ENCODE measurements around the gene CAMK1. TPM values are rescaled to one million over a fixed set of nuclear protein-coding genes. Genes with fewer than 3 reads are reported as not detected.

CAMK1 gene
- total RNA-seq, 1 experiment from 2014 or later = 36.6 TPM

DNA sequence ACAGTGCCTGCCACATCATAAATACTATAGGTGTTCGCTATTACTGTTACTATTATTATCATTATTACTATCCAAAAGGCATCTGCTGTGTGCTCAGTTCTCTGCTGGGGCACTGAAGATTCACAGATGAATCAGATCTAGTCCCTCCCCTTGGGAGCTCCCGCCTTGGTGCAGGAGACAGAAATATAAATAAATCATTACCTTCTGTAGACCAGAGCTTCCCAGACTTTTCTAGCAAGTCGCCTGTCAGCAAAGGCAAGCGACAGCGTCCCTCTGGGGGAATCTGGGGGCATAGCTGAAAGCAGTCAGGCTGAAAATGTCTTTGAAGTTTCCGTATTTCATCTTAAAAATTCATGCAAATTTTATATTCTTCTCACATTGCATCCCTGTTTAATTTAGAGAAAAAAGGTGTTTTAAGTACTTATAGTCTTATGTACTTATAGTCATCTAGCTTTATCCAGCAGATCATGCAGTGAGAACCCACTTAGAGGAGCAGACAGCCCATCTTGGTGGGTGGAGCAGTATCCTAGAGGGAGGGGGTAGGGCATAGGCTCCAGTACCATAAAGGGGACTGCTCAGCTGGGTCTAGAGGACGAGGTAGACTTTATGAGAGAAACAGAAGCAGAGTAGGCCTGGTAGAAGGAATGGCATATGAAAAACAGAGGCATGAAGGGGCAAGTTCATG, 48.6 kb downstream of the CAMK1 start:
- Histone ChIP-seq H3K27me3 (ENCODE audit: low read length) (no peaks in the 10 kb centered on the region), H4K20me1 (ENCODE audit: low read length) (no peaks in the 10 kb centered on the region), H3K79me2 (ENCODE audit: low read length) (no peaks in the 10 kb centered on the region), H3K36me3 (ENCODE audit: low read depth, low read length) (no peaks in the 10 kb centered on the region), H2AFZ (ENCODE audit: low read length) (no peak overlapping the region), H3K9me2 (replicated peaks; ENCODE audit: low read length) (no peaks in the 10 kb centered on the region), H3K9ac (ENCODE audit: low read length) (no peak overlapping the region), H3K4me2 (ENCODE audit: low read length) (no peak overlapping the region), H3F3A (ENCODE audit: low read length, unreplicated experiment) (no peaks in the 10 kb centered on the region), H3K27ac (ENCODE audit: low read length) (no peak overlapping the region), H3K4me3 (ENCODE audit: low read length) (no peak overlapping the region), H3K9me3 (ENCODE audit: low read length) (no peaks in the 10 kb centered on the region), H3K4me1 (ENCODE audit: insufficient read depth, low read length) (peaks cover 1% of the 10 kb centered on the region)
- intact Hi-C loops (cut with micrococcal nuclease) = no loop called here
- ChIA-PET CTCF (interaction anchor here (1.0 kb wide), 1 partner anchor 53 kb away, joined by 3 read pairs; no protein-coding TSS in a partner anchor), POLR2A (ENCODE audit: unreplicated experiment) (no interaction called here)
- no peak for TF ChIP-seq EZH2phosphoT487 (IDR thresholded peaks at IDR 0.05; ENCODE audit: borderline replicate concordance, low read length)
- DNase-seq = no peak
- no TSS peak for BruUV-seq (replicated peaks)
- ATAC-seq = peak; percentile 38; the same call in 1 of the 2 replicates

DNA sequence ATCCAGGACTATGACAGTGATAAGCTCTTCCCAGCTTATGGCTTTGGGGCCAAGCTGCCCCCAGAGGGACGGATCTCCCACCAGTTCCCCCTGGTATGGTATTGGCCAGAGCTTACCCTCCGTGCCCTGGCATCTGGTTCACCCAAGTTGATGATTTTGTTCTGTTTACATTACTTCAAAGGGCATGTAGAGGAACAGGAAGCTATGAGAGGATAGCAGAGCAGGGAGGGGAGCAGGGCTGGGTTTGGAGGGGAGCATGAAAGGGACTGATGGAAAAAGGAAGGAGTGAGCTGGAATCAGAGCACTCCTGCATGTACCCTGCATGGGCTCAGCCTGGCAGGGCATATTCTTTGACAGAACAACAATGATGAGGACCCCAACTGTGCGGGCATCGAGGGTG, 51.6 kb downstream of the CAMK1 start:
- H3K36me3 ChIP-seq (ENCODE audit: low read depth, low read length) = no peaks in the 10 kb centered on the region
- no peak overlapping the region for H3K4me3 ChIP-seq (ENCODE audit: low read length)
- no TSS peak for BruUV-seq (replicated peaks)
- no peak overlapping the region for H2AFZ ChIP-seq (ENCODE audit: low read length)
- no peaks in the 10 kb centered on the region for H4K20me1 ChIP-seq (ENCODE audit: low read length)
- intact Hi-C loops (cut with micrococcal nuclease) = loop anchor here (5.0 to 10.0 kb wide), 3 partner anchors 57 to 214 kb away; partner anchors contain the start of genes ARPC4, CRELD1 and TADA3
- no peaks in the 10 kb centered on the region for H3K79me2 ChIP-seq (ENCODE audit: low read length)
- no peak overlapping the region for H3K4me2 ChIP-seq (ENCODE audit: low read length)
- H3K9ac ChIP-seq (ENCODE audit: low read length) = no peak overlapping the region
- TF ChIP-seq EZH2phosphoT487 (IDR thresholded peaks at IDR 0.05; ENCODE audit: borderline replicate concordance, low read length) (no peak), EZH2 (IDR thresholded peaks at IDR 0.05; ENCODE audit: low read length, unreplicated experiment) (no peak)
- TF ChIP-seq, protein P1, sequence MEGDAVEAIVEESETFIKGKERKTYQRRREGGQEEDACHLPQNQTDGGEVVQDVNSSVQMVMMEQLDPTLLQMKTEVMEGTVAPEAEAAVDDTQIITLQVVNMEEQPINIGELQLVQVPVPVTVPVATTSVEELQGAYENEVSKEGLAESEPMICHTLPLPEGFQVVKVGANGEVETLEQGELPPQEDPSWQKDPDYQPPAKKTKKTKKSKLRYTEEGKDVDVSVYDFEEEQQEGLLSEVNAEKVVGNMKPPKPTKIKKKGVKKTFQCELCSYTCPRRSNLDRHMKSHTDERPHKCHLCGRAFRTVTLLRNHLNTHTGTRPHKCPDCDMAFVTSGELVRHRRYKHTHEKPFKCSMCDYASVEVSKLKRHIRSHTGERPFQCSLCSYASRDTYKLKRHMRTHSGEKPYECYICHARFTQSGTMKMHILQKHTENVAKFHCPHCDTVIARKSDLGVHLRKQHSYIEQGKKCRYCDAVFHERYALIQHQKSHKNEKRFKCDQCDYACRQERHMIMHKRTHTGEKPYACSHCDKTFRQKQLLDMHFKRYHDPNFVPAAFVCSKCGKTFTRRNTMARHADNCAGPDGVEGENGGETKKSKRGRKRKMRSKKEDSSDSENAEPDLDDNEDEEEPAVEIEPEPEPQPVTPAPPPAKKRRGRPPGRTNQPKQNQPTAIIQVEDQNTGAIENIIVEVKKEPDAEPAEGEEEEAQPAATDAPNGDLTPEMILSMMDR (conservative IDR thresholded peaks at IDR 0.05; ENCODE audit: low read depth, low read length) = no peak
- H3K27ac ChIP-seq (ENCODE audit: low read length) = no peak overlapping the region
- H3K9me2 ChIP-seq (replicated peaks; ENCODE audit: low read length) = no peaks in the 10 kb centered on the region
- H3F3A ChIP-seq (ENCODE audit: low read length, unreplicated experiment) = no peaks in the 10 kb centered on the region
- DNase-seq (no peak), ATAC-seq (no peak)
- POLR2A ChIA-PET (ENCODE audit: unreplicated experiment) = no interaction called here
- CTCF ChIA-PET = interaction anchor here (0.8 kb wide), 1 partner anchor 13 kb away, joined by 3 read pairs; no protein-coding TSS in a partner anchor
- H3K27me3 ChIP-seq (ENCODE audit: low read length) = peaks cover 2% of the 10 kb centered on the region; the same call in 1 of the 2 replicates
- H3K9me3 ChIP-seq (ENCODE audit: low read length) = no peaks in the 10 kb centered on the region
- H3K4me1 ChIP-seq (ENCODE audit: insufficient read depth, low read length) = peaks cover 7% of the 10 kb centered on the region

DNA sequence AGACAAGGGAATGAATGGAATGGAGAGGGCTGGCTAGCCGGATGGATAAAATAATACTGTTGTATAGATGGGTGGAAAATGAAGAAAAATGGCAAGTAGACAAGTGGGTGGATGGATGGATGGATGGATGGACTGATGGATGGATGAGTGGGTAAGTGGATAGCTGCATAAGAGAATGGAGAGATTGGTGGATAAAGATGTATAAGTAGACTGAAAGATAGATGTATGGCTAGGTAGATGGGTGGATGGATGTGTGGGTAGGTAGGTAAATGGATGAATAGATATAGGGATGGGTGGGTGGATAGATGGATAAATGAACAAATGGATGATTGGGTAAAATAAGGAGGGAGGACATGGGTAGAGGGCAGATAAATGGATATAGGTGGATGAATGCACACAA, 52.2 kb downstream of the CAMK1 start:
- H3K4me3 ChIP-seq (ENCODE audit: low read length) = no peak overlapping the region
- H3K36me3 ChIP-seq (ENCODE audit: low read depth, low read length) = no peaks in the 10 kb centered on the region
- H3K9ac ChIP-seq (ENCODE audit: low read length) = no peak overlapping the region
- peaks cover 8% of the 10 kb centered on the region; the same call in 1 of the 2 replicates for H3K27me3 ChIP-seq (ENCODE audit: low read length)
- CTCF ChIA-PET = interaction anchor here (0.8 kb wide), 1 partner anchor 13 kb away, joined by 3 read pairs; no protein-coding TSS in a partner anchor
- no peaks in the 10 kb centered on the region for H3K9me3 ChIP-seq (ENCODE audit: low read length)
- H2AFZ ChIP-seq (ENCODE audit: low read length) = no peak overlapping the region
- intact Hi-C loops (cut with micrococcal nuclease) = loop anchor here (2.0 to 10.0 kb wide), 4 partner anchors 57 to 215 kb away; partner anchors contain the start of genes ARPC4, CRELD1 and TADA3
- peaks cover 7% of the 10 kb centered on the region for H3K4me1 ChIP-seq (ENCODE audit: insufficient read depth, low read length)
- no TSS peak for BruUV-seq (replicated peaks)
- H3K9me2 ChIP-seq (replicated peaks; ENCODE audit: low read length) = no peaks in the 10 kb centered on the region
- H3K79me2 ChIP-seq (ENCODE audit: low read length) = no peaks in the 10 kb centered on the region
- ATAC-seq (no peak), DNase-seq (no peak)
- POLR2A ChIA-PET (ENCODE audit: unreplicated experiment) = no interaction called here
- H3K4me2 ChIP-seq (ENCODE audit: low read length) = no peak overlapping the region
- H4K20me1 ChIP-seq (ENCODE audit: low read length) = no peaks in the 10 kb centered on the region
- TF ChIP-seq EZH2phosphoT487 (IDR thresholded peaks at IDR 0.05; ENCODE audit: borderline replicate concordance, low read length) (no peak), EZH2 (IDR thresholded peaks at IDR 0.05; ENCODE audit: low read length, unreplicated experiment) (no peak)
- TF ChIP-seq, protein P1 (conservative IDR thresholded peaks at IDR 0.05; ENCODE audit: low read depth, low read length) = no peak
- no peaks in the 10 kb centered on the region for H3F3A ChIP-seq (ENCODE audit: low read length, unreplicated experiment)
- H3K27ac ChIP-seq (ENCODE audit: low read length) = no peak overlapping the region

Measured in PC-3 (cell line).